T-helper 2 cell treated with Interferon-gamma antibody and Interleukin-4, amounts not matched to agents 5 μg/mL and 100 μg/mL, for 36 hours (primary cell): ENCODE measurements around the gene METTL17.
"Not testable (repeated sequence)": the region's sequence is repeated elsewhere in the genome, so short reads cannot be mapped to it uniquely, and the experiment has no call there.

Source experiments
- DNase-seq: peaks from one replicate; pipeline ENCODE4 v3.0.0; 2021; ENCODE audit warnings: low spot score
- H3K27ac Mint-ChIP-seq: one replicate; pipeline ENCODE4 v1.8.0; 2021; ENCODE audit warnings: mild to moderate bottlenecking, mixed read lengths
- H3K27me3 Mint-ChIP-seq: one replicate; pipeline ENCODE4 v1.8.0; 2021; ENCODE audit warnings: low read depth, mixed read lengths
- H3K36me3 Mint-ChIP-seq: one replicate; pipeline ENCODE4 v1.8.0; 2021; ENCODE audit warnings: low read depth, mixed read lengths
- H3K4me1 Mint-ChIP-seq: one replicate; pipeline ENCODE4 v1.8.0; 2021; ENCODE audit warnings: low read depth, mixed read lengths
- H3K4me3 Mint-ChIP-seq: one replicate; pipeline ENCODE4 v1.8.0; 2022; ENCODE audit warnings: mild to moderate bottlenecking, moderate library complexity, mixed read lengths
- H3K9me3 Mint-ChIP-seq: one replicate; pipeline ENCODE4 v1.8.0; 2021; ENCODE audit warnings: mixed read lengths

METTL17 gene

GRCh38 chr14:21038441-21039422 lies 49.0 kb downstream of the METTL17 start:
- Mint-ChIP-seq H3K4me1 (no peaks in the 10 kb centered on the region), H3K27ac (no peak overlapping the region), H3K4me3 (no peak overlapping the region), H3K9me3 (no peaks in the 10 kb centered on the region), H3K36me3 (no peaks in the 10 kb centered on the region), H3K27me3 (peaks cover 12% of the 10 kb centered on the region)
- no peak for DNase-seq

- no peaks in the 10 kb centered on the region for H3K9me3 Mint-ChIP-seq
- H3K27ac Mint-ChIP-seq, result no peak overlapping the region
- H3K36me3 Mint-ChIP-seq, result no peaks in the 10 kb centered on the region
- peaks cover 6% of the 10 kb centered on the region for H3K4me1 Mint-ChIP-seq
- H3K4me3 Mint-ChIP-seq, result no peak overlapping the region
- no peak for DNase-seq
- H3K27me3 Mint-ChIP-seq, result peaks cover 15% of the 10 kb centered on the region
Observed at GRCh38 chr14:21039585-21040369, 50.0 kb downstream of the METTL17 start.

GRCh38 chr14:21040370-21040925 lies 50.7 kb downstream of the METTL17 start:
- no peak overlapping the region for H3K27ac Mint-ChIP-seq
- peaks cover 6% of the 10 kb centered on the region for H3K4me1 Mint-ChIP-seq
- no peak for DNase-seq
- H3K9me3 Mint-ChIP-seq, result no peaks in the 10 kb centered on the region
- H3K36me3 Mint-ChIP-seq, result no peaks in the 10 kb centered on the region
- no peak overlapping the region for H3K4me3 Mint-ChIP-seq
- peaks cover 20% of the 10 kb centered on the region for H3K27me3 Mint-ChIP-seq

GRCh38 chr14:21040941-21041340 lies 51.2 kb downstream of the METTL17 start:
- H3K27ac Mint-ChIP-seq, H3K9me3 Mint-ChIP-seq, H3K4me3 Mint-ChIP-seq, H3K36me3 Mint-ChIP-seq, DNase-seq, H3K4me1 Mint-ChIP-seq: not testable (repeated sequence)
- peaks cover 24% of the 10 kb centered on the region for H3K27me3 Mint-ChIP-seq

- H3K4me3 Mint-ChIP-seq, result no peak within 1 kb of the TSS
- H3K27me3 Mint-ChIP-seq, result peaks cover 27% of the 10 kb centered on the region
- H3K9me3 Mint-ChIP-seq, result no peaks in the 10 kb centered on the region
- no peak for DNase-seq
- H3K27ac Mint-ChIP-seq, result no peak within 1 kb of the TSS
- no peaks in the 10 kb centered on the region for H3K36me3 Mint-ChIP-seq
- peaks cover 6% of the 10 kb centered on the region for H3K4me1 Mint-ChIP-seq
Observed at GRCh38 chr14:21041676-21042433, 52.1 kb downstream of the METTL17 start, which contains the start of gene RNASE7. Gene RNASE7 (plus strand): TSS chr14:21042362. CDS start chr14:21042993, 631 bp downstream.

- no peaks in the 10 kb centered on the region for H3K9me3 Mint-ChIP-seq
Observed at GRCh38 chr14:21042918-21043317, 53.1 kb downstream of the METTL17 start.

GRCh38 chr14:21043387-21043973 lies 53.7 kb downstream of the METTL17 start:
- no peak overlapping the region for H3K27ac Mint-ChIP-seq
- H3K4me1 Mint-ChIP-seq, result peaks cover 6% of the 10 kb centered on the region
- H3K4me3 Mint-ChIP-seq, result no peak overlapping the region
- H3K9me3 Mint-ChIP-seq, result no peaks in the 10 kb centered on the region
- DNase-seq, result no peak
- no peaks in the 10 kb centered on the region for H3K36me3 Mint-ChIP-seq
- peaks cover 26% of the 10 kb centered on the region for H3K27me3 Mint-ChIP-seq

More at GRCh38 chr14:21042918-21043317, 53.1 kb downstream of the METTL17 start:
- H3K4me3 Mint-ChIP-seq, result no peak overlapping the region
- peaks cover 6% of the 10 kb centered on the region for H3K4me1 Mint-ChIP-seq
- H3K36me3 Mint-ChIP-seq, result no peaks in the 10 kb centered on the region
- H3K27ac Mint-ChIP-seq, result no peak overlapping the region
- DNase-seq, result no peak
- peaks cover 26% of the 10 kb centered on the region for H3K27me3 Mint-ChIP-seq

- no peaks in the 10 kb centered on the region for H3K9me3 Mint-ChIP-seq
- peaks cover 26% of the 10 kb centered on the region for H3K27me3 Mint-ChIP-seq
- H3K36me3 Mint-ChIP-seq, result no peaks in the 10 kb centered on the region
- H3K4me1 Mint-ChIP-seq, result peaks cover 6% of the 10 kb centered on the region
- H3K4me3 Mint-ChIP-seq, result no peak overlapping the region
- H3K27ac Mint-ChIP-seq, result no peak overlapping the region
- DNase-seq, result no peak
Observed at GRCh38 chr14:21043974-21044618, 54.3 kb downstream of the METTL17 start.
